Skeletal muscle cell (primary cell): Measurements from ENCODE around the gene CDH24.
"Not testable (repeated sequence)": the region's sequence is repeated elsewhere in the genome, so short reads cannot be mapped to it uniquely, and the experiment has no call there.

ENCODE experiments used
- DNase-seq: peaks from one replicate; pipeline ENCODE4 v3.0.0-alpha.2; 2010; ENCODE audit warnings: low read depth
- H3K4me3 ChIP-seq: 2 replicates; pipeline ENCODE4 v1.5.1; 2011; ENCODE audit warnings: low read depth, mild to moderate bottlenecking, control low read depth, low read length, moderate library complexity

The CDH24 gene

DNA sequence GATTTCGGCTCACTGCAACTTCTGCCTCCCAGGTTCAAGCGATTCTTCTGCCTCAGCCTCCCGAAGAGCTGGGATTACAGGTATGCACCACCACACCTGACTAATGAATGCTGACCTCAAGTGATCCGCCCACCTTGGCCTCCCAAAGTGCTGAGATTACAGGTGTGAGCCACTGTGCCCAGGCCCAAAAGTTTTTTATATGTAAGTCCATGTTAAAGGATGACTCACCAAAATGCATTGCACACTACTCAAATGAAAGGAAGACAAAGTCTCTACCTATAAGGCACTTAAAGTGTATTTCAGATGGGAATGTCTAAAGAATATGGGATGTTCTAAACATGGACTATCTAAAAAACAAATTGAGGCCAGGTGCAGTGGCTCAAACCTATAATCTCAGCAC lies 53.0 kb downstream of the CDH24 start:
- not testable (repeated sequence) for DNase-seq, H3K4me3 ChIP-seq

- no peak for DNase-seq
These were observed 54.7 kb downstream of the CDH24 start for GRCh38 chr14:23002592-23002991.

GRCh38 chr14:23000860-23001259 lies 56.5 kb downstream of the CDH24 start:
- H3K4me3 ChIP-seq, result no peak overlapping the region
- DNase-seq, result no peak

More at GRCh38 chr14:23002592-23002991, 54.7 kb downstream of the CDH24 start:
- no peak overlapping the region for H3K4me3 ChIP-seq

DNA sequence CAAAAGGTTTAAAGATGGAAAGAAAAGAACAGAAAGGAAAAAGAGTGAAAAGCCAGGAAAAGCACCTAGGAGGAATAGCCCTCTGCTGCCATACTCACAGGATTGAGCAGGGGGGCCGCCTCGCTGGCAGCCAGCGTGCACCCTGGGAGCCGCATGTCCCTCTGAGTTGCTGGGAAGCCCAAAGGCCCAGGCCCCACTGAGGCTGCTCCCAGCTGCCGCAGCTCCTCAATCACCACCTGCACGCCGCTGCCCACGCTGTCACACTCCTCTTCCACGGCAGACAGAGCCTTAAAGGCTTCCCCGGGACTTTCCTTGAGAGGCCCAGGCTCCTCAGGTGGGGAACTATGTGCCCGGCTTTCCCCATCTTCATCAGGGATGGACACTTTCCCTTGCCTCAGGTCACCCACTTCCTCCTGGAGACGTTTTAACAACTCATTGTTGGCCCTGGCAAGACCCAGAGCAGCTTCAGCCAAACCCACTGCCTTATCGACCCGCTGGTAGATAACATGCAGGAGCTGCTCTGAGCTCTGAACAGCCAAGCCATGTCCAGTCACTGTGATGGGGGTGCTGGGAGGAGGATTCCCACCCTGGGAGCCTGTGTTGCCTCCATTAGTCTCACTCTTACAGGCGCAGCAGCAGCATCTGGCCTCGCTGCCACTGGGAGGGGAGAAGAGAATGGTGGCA lies 58.8 kb downstream of the CDH24 start:
- no peak overlapping the region for H3K4me3 ChIP-seq
- DNase-seq, result no peak

DNA sequence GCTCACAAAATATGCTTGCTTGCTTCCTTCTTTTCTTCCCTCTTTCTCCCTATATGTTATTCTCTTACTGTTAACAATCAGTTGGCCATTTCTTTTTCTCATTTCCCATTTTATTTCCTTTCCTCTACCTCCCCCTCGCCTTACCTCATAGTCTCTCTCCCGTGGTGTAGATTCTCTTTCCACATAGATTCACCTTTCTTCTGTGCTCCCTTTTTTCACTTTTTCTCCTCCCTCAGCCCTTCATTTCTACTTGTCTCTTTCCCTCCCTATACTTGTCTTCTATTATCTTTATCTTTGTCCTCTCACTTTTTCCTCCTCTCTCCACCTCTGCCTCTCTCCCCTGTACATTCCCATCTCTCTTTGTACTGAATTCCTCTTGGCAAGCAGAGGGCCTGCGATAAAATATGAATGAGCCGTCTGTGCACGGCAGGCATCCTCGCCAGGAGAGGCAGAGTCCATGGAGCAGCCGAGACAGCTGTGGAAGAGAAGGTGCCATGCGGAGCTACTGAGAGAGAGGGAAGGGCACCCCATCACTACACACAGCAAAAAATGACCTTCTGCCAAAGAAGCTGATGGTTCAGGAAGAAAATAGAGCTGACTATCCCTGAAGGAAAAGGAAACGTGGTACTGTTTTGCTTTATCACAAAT lies 59.5 kb downstream of the CDH24 start:
- H3K4me3 ChIP-seq, result no peak overlapping the region
- no peak for DNase-seq
